ENCODE results near the gene DGKA. TPM values are rescaled to one million over a fixed set of nuclear protein-coding genes. Genes with fewer than 3 reads are reported as not detected.
"Not testable (repeated sequence)": the region's sequence is repeated elsewhere in the genome, so short reads cannot be mapped to it uniquely, and the experiment has no call there.

DGKA gene
- total RNA-seq = 100 to 1,000 TPM; 282 to 502 TPM

DNA sequence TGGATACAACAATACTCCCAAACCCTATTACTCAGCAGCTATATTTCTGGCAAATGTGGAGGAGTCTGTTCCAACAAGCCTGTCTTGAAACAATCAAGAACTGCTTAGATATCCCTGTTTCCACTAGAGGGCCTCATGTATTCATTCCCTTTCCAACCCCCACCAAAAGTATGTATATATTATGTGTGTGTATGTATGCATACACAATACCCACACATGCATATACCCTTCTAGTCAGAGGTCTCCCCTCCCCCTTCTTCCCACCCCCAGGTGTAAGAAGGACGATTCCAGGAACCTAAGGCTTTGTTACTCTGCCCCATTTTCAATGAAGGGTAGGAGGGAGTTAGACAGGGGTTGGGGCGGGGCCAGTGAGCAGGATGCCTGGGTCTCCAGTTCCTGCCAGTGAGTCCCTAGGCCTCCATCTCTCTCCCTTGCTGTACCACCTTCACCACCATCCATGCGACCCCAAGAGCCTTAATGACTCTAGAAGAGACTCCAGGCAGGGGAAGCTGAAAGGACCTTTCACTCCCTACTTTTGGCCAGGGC is at the start of gene DGKA:
Gene DGKA, plus strand, starts transcription at position 392 of the 546 bp plus-strand sequence. CDS start 5,342 bp downstream, outside the sequence.
- peak; percentile 53 for ATAC-seq (replicated peaks)
- Mint-ChIP-seq H3K9me3 (no peaks in the 10 kb centered on the region), H3K27me3 (no peaks in the 10 kb centered on the region), H3K4me1 (peaks cover 43% of the 10 kb centered on the region), H3K27ac (peak within 1 kb of the TSS; percentile 99), H3K4me3 (peak within 1 kb of the TSS; percentile 98), H3K36me3 (ENCODE audit: low read depth) (peaks cover 77% of the 10 kb centered on the region)

DNA sequence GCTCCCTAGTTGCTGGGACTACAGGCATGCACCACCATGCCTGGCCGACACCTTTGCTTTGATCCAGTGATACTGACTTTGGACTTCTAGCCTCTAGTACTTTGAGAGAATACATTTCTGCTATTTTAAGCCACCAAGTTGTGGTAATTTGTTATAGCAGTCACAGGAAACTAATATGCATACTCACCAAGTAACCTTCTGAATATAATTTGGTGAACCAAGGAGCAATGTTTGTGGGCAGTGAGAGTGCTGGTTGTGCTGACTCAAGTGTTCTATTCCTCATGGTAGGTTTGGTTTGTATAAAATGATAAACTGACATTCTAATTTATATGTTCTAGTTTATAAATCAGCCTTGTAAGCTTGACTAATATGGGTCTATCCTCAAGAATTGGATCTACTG is 45.8 kb upstream of the DGKA start:
- no peak overlapping the region for H3K4me3 Mint-ChIP-seq
- H3K36me3 Mint-ChIP-seq (ENCODE audit: low read depth) = no peaks in the 10 kb centered on the region
- no peak for ATAC-seq (replicated peaks)
- no peak overlapping the region for H3K27ac Mint-ChIP-seq
- H3K4me1 Mint-ChIP-seq = no peaks in the 10 kb centered on the region
- H3K9me3 Mint-ChIP-seq = no peaks in the 10 kb centered on the region
- H3K27me3 Mint-ChIP-seq = no peaks in the 10 kb centered on the region

DNA sequence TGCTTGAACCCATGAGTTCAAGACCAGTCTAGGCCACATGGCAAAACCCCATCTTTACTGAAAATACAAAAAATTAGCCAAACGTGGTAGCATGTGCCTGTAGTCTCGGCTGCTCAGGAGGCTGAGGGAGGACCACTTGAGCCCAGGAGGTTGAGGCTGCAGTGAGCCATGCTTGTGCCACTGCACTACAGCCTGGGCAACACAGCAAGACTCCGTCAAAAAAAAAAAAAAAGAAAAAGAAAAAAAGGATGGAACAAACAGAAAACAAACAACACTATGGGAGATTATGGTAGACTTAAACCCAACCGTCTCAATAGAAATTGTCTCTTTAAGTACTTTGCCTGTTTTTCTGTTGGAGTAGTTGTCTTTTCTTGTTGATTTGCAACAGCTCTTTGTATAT is 39.7 kb upstream of the DGKA start:
- Mint-ChIP-seq H3K4me3 (no peak overlapping the region), H3K27ac (no peak overlapping the region), H3K4me1 (no peaks in the 10 kb centered on the region), H3K36me3 (ENCODE audit: low read depth) (no peaks in the 10 kb centered on the region), H3K27me3 (no peaks in the 10 kb centered on the region), H3K9me3 (no peaks in the 10 kb centered on the region)
- ATAC-seq (replicated peaks) = no peak

DNA sequence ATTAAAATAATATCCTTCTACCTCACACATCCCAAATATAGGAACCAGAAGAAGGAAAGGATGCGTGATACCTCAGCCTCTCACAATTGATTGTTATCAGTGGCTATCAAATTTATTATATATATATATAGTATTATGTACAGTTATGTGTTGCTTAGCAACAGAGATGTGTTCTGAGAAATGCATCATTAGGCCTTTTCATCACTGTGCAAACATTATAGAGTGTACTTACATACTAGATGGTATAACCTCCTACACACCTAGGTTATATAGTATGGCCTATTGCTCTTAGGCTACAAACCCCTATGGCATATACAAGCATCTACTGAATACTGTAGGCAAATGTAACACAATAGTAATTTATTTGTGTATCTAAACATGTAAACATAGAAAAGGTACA is 37.2 kb upstream of the DGKA start:
- Mint-ChIP-seq H3K9me3 (no peaks in the 10 kb centered on the region), H3K27me3 (no peaks in the 10 kb centered on the region), H3K4me1 (peaks cover 1% of the 10 kb centered on the region), H3K27ac (no peak overlapping the region), H3K36me3 (ENCODE audit: low read depth) (no peaks in the 10 kb centered on the region), H3K4me3 (no peak overlapping the region)
- no peak for ATAC-seq (replicated peaks)

DNA sequence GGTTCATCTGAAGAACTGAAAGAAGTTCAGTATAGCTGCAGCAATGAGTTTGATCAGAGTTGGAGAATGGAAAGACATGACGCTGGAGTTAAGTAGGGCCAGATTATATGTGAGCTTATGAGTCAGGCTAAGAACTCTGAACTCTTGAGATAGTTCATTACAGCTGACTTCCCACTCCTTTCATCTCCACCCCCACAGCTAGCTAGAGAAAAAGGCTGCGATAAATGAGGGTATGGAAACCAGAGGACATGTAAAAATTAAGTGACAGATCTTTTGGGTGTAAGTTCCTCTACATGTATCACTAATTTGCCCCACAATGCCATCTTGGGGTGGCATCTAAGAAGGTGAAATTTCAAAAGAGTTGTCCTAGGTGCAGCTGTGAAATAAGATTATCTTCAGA is 31.9 kb upstream of the DGKA start:
- peaks cover 7% of the 10 kb centered on the region for H3K4me1 Mint-ChIP-seq
- ATAC-seq (replicated peaks) = peak; percentile 98
- H3K4me3 Mint-ChIP-seq = peak overlapping the region; percentile 47
- peaks cover 28% of the 10 kb centered on the region for H3K36me3 Mint-ChIP-seq (ENCODE audit: low read depth)
- no peaks in the 10 kb centered on the region for H3K9me3 Mint-ChIP-seq
- peak overlapping the region; percentile 78 for H3K27ac Mint-ChIP-seq
- no peaks in the 10 kb centered on the region for H3K27me3 Mint-ChIP-seq

DNA sequence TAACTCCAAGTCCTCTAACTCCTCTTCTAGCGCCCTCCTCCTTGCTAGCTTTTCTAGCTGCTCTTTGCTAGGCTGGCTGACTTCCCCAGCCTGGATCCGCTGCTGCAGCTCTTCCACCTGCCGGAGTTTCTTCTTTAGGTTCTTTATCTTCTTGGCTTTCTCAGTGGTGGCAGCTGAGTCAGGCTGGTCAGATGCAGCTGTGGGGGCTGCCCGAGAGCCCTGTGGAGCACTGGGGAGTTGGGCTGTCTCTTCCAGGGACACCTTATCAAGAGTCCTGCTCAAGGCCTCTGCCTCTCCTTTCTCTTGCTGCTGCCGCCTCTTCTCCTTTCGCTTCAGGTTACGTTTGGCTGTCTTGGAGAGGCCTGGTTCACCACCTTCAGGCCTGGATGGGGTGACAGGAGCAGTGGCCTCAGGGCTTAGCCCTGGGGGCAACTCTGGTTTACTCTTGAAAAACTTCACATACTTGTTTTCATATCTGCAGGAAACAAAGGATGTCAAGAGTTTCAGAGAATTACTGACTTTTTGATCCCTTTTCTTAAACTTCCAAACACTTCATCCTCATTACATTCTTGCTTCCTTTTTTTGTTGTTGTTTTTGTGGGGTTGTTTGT is 29.0 kb upstream of the DGKA start:
- peaks cover 7% of the 10 kb centered on the region for H3K4me1 Mint-ChIP-seq
- H3K9me3 Mint-ChIP-seq = no peaks in the 10 kb centered on the region
- H3K36me3 Mint-ChIP-seq (ENCODE audit: low read depth) = peaks cover 28% of the 10 kb centered on the region
- peak overlapping the region; percentile 60 for H3K27ac Mint-ChIP-seq
- H3K27me3 Mint-ChIP-seq = no peaks in the 10 kb centered on the region
- no peak overlapping the region for H3K4me3 Mint-ChIP-seq
- ATAC-seq (replicated peaks) = no peak

DNA sequence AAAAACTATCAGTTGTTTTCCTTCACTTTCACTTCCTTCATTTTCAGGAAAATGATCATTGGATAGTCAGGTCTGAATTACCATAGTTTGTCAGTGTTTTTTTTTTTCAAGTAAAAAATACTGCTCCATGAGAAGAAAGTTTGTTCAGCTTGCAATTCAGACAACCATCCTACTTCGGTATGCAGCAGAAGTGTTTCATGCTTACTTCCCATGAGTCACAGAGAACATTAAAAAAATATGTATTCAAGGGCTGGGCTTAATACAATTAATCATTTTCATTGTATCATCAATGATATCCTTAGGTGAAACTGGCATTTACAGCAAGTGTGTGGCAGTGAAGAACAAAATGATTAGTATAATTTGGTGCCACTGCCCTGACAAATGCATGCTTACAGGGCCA is 24.9 kb upstream of the DGKA start:
- no peaks in the 10 kb centered on the region for H3K4me1 Mint-ChIP-seq
- H3K9me3 Mint-ChIP-seq = no peaks in the 10 kb centered on the region
- no peaks in the 10 kb centered on the region for H3K27me3 Mint-ChIP-seq
- H3K27ac Mint-ChIP-seq = no peak overlapping the region
- ATAC-seq (replicated peaks) = no peak
- H3K36me3 Mint-ChIP-seq (ENCODE audit: low read depth) = peaks cover 31% of the 10 kb centered on the region
- no peak overlapping the region for H3K4me3 Mint-ChIP-seq

DNA sequence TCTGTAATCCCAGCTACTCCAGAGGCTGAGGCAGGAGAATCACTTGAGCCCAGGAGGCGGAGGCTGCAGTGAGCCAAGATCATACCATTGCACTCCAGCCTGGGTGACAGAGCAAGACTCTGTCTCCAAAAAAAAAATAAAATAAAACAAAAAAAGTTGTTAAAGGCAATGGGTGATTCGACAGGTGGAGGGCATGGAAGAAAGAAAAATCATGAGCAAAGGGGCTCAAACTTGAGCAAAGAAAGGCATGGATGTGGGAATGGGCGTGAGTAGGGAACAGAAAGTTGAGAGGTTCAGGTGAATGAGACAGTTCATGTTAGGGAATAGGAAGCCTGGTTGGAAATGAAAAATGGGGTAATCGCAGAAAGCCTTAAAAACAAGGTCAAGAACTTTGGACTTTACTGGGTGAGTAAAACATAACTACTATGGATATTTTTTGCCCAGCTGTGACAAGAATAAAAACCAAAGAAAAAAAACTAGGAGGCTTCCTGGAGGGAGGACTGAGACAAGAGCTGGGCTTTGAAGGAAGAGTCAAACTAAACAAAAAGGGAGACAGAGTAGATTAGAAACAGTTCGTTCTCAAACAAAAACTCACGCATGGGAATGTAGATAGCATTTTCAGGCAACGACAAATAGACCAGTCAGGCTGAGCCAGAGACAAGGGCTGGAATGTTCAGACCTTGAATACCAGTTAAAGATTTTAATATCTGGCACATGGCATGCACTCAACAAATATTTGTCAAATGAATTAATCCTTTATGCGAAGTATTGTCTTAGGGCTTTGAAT is 22.0 kb upstream of the DGKA start:
- Mint-ChIP-seq H3K4me1 (peaks cover 11% of the 10 kb centered on the region), H3K4me3 (no peak overlapping the region), H3K36me3 (ENCODE audit: low read depth) (peaks cover 20% of the 10 kb centered on the region), H3K27me3 (no peaks in the 10 kb centered on the region), H3K9me3 (no peaks in the 10 kb centered on the region), H3K27ac (peak overlapping the region; percentile 52)
- no peak for ATAC-seq (replicated peaks)

DNA sequence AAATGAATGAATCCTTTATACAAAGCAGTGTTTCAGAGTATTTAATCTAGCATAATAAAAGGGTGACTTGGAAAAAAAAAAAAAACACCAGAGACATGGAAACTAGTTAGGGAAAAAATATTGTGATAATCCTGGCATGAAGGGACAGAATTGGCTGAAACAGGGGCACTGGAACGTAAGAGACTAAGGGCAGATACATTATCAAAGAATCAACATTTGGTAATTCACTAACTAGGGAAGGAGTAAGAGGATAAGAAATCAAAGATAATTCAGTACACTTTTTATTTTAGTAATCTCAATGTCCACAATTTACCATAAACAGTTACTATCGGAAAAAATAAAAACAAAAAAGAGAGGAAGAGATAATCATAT is 21.5 kb upstream of the DGKA start:
- no peak for ATAC-seq (replicated peaks)
- Mint-ChIP-seq H3K36me3 (ENCODE audit: low read depth) (peaks cover 25% of the 10 kb centered on the region), H3K27me3 (no peaks in the 10 kb centered on the region), H3K4me3 (no peak overlapping the region), H3K27ac (peak overlapping the region; percentile 52), H3K4me1 (peaks cover 17% of the 10 kb centered on the region), H3K9me3 (no peaks in the 10 kb centered on the region)

DNA sequence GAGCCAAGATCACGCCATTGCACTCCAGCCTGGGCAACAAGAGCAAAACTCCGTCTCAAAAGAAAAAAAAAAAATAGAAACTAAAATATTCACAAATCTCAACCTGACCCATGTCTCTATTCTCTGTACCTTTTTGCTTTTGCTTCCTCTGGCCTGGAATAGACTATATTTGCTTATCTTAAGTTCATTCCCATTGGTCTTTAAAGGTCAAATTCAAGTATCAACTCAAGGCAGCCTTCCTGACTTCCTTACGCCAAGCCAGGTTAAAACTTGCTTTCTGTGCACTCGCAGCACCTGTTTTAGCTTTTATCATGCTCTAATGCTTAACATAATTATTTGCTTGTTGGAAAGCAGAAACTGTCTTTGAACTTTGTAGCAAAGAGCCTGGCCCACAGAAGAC is 18.1 kb upstream of the DGKA start:
- H3K27me3 Mint-ChIP-seq = no peaks in the 10 kb centered on the region
- peaks cover 47% of the 10 kb centered on the region for H3K36me3 Mint-ChIP-seq (ENCODE audit: low read depth)
- ATAC-seq (replicated peaks) = no peak

DNA sequence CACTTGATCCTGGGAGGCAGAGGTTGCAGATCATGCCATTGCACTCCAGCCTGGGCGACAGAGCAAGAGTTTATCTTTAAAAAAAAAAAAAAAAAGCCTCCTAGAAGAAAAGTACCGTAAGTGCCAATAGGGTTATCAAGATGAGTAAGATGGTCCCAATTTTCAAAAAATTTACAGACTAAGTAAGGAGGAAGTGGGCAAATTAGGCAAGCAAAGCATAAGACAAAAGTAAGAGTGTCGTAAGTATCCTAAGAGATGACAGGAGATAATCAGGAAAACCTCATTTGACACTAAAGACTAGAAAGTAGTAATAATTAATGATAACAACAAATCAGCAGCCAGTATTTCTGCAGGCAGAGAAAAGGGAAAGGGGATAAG is 15.5 kb upstream of the DGKA start:
- Mint-ChIP-seq H3K9me3 (no peaks in the 10 kb centered on the region), H3K36me3 (ENCODE audit: low read depth) (peaks cover 51% of the 10 kb centered on the region), H3K27ac (peak overlapping the region; percentile 84), H3K27me3 (no peaks in the 10 kb centered on the region), H3K4me1 (peaks cover 28% of the 10 kb centered on the region), H3K4me3 (no peak overlapping the region)
- ATAC-seq (replicated peaks) = no peak

More for the DNA sequence above, 18.1 kb upstream of the DGKA start:
- Mint-ChIP-seq H3K4me3 (no peak overlapping the region), H3K4me1 (peaks cover 28% of the 10 kb centered on the region), H3K9me3 (no peaks in the 10 kb centered on the region), H3K27ac (peak overlapping the region; percentile 84)

DNA sequence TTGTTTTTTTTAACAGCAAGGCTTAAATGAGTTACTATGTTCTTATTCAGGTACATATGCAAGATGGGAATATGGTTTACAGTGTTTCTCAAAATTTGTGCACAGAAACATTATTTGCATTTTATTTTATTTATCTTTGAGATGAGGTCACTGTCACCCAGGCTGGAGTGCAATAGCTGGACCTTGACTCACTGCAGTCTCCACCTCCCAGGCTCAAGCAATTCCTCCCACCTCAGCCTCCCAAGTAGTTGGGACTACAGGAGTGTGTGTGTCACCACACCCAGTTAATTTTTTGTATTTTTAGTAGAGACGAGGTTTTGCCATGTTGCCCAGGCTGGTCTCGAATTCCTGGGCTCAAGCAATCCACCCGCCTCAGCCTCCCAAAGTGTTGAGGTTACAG is 11.9 kb upstream of the DGKA start:
- H3K27ac Mint-ChIP-seq; ATAC-seq (replicated peaks); H3K9me3 Mint-ChIP-seq; H3K27me3 Mint-ChIP-seq; H3K4me3 Mint-ChIP-seq: not testable (repeated sequence)
- peaks cover 65% of the 10 kb centered on the region for H3K36me3 Mint-ChIP-seq (ENCODE audit: low read depth)
- peaks cover 29% of the 10 kb centered on the region for H3K4me1 Mint-ChIP-seq

DNA sequence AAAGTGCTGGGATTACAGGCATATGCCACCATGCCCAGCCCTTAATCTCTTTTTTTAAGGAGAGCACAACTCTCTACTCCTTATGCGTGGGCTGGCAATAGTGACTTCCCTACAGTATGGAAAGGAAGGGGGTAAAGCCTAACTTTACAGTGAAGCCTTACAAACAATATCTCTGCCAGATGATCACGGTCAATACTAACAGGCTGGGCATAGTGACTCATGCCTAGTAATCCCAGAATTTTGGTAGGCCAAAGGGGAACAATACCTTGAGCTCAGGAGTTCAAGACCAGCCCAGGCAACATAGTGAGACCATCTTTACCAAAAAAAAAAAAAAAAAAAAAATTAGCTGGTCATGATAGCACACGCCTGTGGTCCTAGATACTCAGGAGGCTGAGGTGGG is 8.8 kb upstream of the DGKA start:
- no peaks in the 10 kb centered on the region for H3K27me3 Mint-ChIP-seq
- no peak for ATAC-seq (replicated peaks)
- peaks cover 29% of the 10 kb centered on the region for H3K4me1 Mint-ChIP-seq
- no peaks in the 10 kb centered on the region for H3K9me3 Mint-ChIP-seq
- peak overlapping the region; percentile 41 for H3K27ac Mint-ChIP-seq
- peaks cover 64% of the 10 kb centered on the region for H3K36me3 Mint-ChIP-seq (ENCODE audit: low read depth)
- no peak overlapping the region for H3K4me3 Mint-ChIP-seq

DNA sequence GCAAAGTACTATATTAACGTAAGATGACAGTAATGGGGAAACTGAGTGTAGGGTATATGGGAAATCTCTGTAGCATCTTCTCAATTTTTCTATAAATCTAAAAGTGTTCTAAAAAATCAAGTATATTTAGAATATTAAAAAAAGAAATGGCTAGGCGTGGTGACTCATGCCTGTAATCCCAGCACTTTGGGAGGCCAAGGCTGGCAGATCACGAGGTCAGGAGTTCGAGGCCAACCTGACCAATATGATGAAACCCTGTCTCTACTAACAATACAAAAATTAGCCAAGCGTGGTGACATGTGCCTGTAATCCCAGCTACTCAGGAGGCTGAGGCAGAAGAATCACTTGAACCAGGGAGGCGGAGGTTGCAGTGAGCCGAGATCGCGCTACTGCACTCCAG is 7.3 kb upstream of the DGKA start:
- ATAC-seq (replicated peaks) = not testable (repeated sequence)

DNA sequence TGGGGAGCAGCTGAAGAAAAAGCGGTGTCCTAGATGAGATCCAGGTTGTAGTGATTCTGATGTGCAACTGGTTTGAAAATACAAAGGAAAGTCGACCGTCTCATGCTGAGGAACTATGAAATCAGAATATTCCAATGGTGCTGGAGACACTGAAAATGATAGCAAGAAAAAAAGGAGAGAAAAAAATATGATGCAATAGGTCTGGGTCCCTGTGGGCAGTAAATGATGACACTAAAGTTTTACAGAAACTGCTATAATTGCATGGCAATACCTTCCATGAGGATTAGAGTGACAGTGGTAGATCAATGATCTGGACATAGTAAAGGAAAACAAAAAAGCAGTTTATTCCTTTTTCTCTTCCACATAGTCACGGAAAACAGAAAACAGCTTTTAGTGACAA is 5.6 kb upstream of the DGKA start:
- H3K27ac Mint-ChIP-seq = peak overlapping the region; percentile 99
- H3K9me3 Mint-ChIP-seq = no peaks in the 10 kb centered on the region
- no peak for ATAC-seq (replicated peaks)
- H3K36me3 Mint-ChIP-seq (ENCODE audit: low read depth) = peaks cover 69% of the 10 kb centered on the region
- peaks cover 43% of the 10 kb centered on the region for H3K4me1 Mint-ChIP-seq
- H3K4me3 Mint-ChIP-seq = peak overlapping the region; percentile 98
- no peaks in the 10 kb centered on the region for H3K27me3 Mint-ChIP-seq

More for the DNA sequence above, 7.3 kb upstream of the DGKA start:
- H3K27me3 Mint-ChIP-seq, H3K9me3 Mint-ChIP-seq: not testable (repeated sequence)
- peaks cover 73% of the 10 kb centered on the region for H3K36me3 Mint-ChIP-seq (ENCODE audit: low read depth)
- peak overlapping the region; percentile 98 for H3K4me3 Mint-ChIP-seq
- peaks cover 29% of the 10 kb centered on the region for H3K4me1 Mint-ChIP-seq
- peak overlapping the region; percentile 63 for H3K27ac Mint-ChIP-seq

Measured in activated T-helper 17 cell treated with anti-CD3 and anti-CD28 coated beads, Interleukin-2, amount 50 U/mL, for 72 hours (primary cell).